Esophagus squamous epithelium (tissue), 4 donors: ENCODE results near the gene PARVA.

Source experiments
- CTCF ChIP-seq, 6 experiments: fragments of 450-650 bp in 4 of 6; fragments of 200-600 bp in 2 of 6; sonication (generic) in 2 of 6; IDR thresholded peaks; one replicate each; pipeline ENCODE4 v1.5.1; 2016 to 2019; ENCODE audit warnings: antibody characterized with exemption in 6 of 6, mild to moderate bottlenecking in 4 of 6, moderate library complexity in 4 of 6
- POLR2A ChIP-seq, 4 donors: fragments of 450-650 bp; IDR thresholded peaks; one replicate each; pipeline ENCODE4 v1.6.1; 2017; ENCODE audit warnings: antibody characterized with exemption in 4 of 4, mild to moderate bottlenecking in 4 of 4, moderate library complexity in 3 of 4

DNA sequence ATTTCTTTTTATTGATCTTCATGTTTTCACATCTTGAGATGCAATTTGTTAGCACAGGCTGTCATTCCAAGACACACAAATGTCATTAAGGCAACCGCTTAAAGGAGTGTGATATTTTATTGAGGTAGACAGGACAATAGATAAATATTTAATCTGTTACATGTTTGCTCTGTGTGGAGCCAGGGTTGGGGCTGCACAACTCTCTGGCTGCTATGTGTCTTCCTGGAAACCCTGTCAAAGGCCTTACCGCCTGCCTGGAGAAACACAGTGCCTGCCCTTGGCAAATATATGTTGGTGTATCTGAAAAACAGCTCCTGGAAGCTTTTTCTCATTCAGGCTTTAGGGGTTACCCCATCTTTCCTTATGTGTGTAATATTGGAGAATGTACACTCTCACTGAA, 157.2 kb downstream of the PARVA start:
- no peak for TF ChIP-seq CTCF (IDR thresholded peaks at IDR 0.05)
- no peak for TF ChIP-seq POLR2A (IDR thresholded peaks at IDR 0.05)
